H9 (cell line): ENCODE measurements around the gene PTBP3. TPM values are rescaled to one million over a fixed set of nuclear protein-coding genes. Genes with fewer than 3 reads are reported as not detected.

ENCODE experiments used
- DNase-seq: peaks from one replicate; pipeline ENCODE4 v3.0.0-alpha.2; 2017
- H2AFZ ChIP-seq: one replicate; pipeline ENCODE4 v1.6.1; 2013; ENCODE audit warnings: mild to moderate bottlenecking, low read length, control low read depth, moderate library complexity
- H2AK5ac ChIP-seq: 2 replicates; pipeline ENCODE4 v1.6.1; 2013; ENCODE audit warnings: low read length, control low read depth, mixed read lengths; ENCODE audit not compliant: insufficient read length
- H2BK120ac ChIP-seq: one replicate; pipeline ENCODE4 v1.6.1; 2013; ENCODE audit warnings: low read depth, mild to moderate bottlenecking, low read length, control low read depth, inconsistent platforms; ENCODE audit not compliant: poor library complexity, severe bottlenecking
- H2BK12ac ChIP-seq: 2 replicates; pipeline ENCODE4 v1.6.1; 2013; ENCODE audit warnings: low read length, control low read depth, mixed read lengths, low read depth; ENCODE audit not compliant: insufficient read length
- H2BK15ac ChIP-seq: 2 replicates; pipeline ENCODE4 v1.6.1; 2013; ENCODE audit warnings: low read depth, low read length, control low read depth
- H2BK20ac ChIP-seq: one replicate; pipeline ENCODE4 v1.6.1; 2013; ENCODE audit warnings: low read depth, mild to moderate bottlenecking, low read length, control low read depth, inconsistent platforms; ENCODE audit not compliant: poor library complexity, severe bottlenecking
- H2BK5ac ChIP-seq: 2 replicates; pipeline ENCODE4 v1.6.1; 2013; ENCODE audit warnings: low read length, control low read depth, mixed read lengths; ENCODE audit not compliant: insufficient read length
- H3K14ac ChIP-seq: 2 replicates; pipeline ENCODE4 v1.6.1; 2013; ENCODE audit warnings: low read length, control low read depth; ENCODE audit not compliant: insufficient read depth
- H3K18ac ChIP-seq: 2 replicates; pipeline ENCODE4 v1.6.1; 2013; ENCODE audit warnings: low read depth, mild to moderate bottlenecking, mixed read lengths, low read length, control low read depth; ENCODE audit not compliant: insufficient read length
- H3K23ac ChIP-seq: 2 replicates; pipeline ENCODE4 v1.6.1; 2013; ENCODE audit warnings: low read length, control low read depth, mixed read lengths, low read depth; ENCODE audit not compliant: insufficient read length
- H3K23me2 ChIP-seq: 2 replicates; pipeline ENCODE4 v1.6.1; 2013; ENCODE audit warnings: low read depth, mild to moderate bottlenecking, mixed read lengths, low read length, control low read depth; ENCODE audit not compliant: insufficient read length, poor library complexity, severe bottlenecking
- H3K27ac ChIP-seq: 2 replicates; pipeline ENCODE4 v1.5.1; 2013; ENCODE audit warnings: low read length, control low read depth, mixed read lengths, low read depth; ENCODE audit not compliant: insufficient read length
- H3K27me3 ChIP-seq: 2 replicates; pipeline ENCODE4 v1.6.1; 2013; ENCODE audit warnings: low read length, control low read depth, inconsistent platforms; ENCODE audit not compliant: insufficient read depth
- H3K4ac ChIP-seq: 2 replicates; pipeline ENCODE4 v1.6.1; 2013; ENCODE audit warnings: low read depth, mild to moderate bottlenecking, control low read depth, inconsistent platforms, low read length, moderate library complexity
- H3K4me1 ChIP-seq: 2 replicates; pipeline ENCODE4 v1.6.1; 2013; ENCODE audit warnings: low read length, control low read depth, inconsistent platforms; ENCODE audit not compliant: insufficient read depth
- H3K4me2 ChIP-seq: 2 replicates; pipeline ENCODE4 v1.6.1; 2013; ENCODE audit warnings: low read length, control low read depth, mixed read lengths; ENCODE audit not compliant: insufficient read length, insufficient read depth
- H3K56ac ChIP-seq: 2 replicates; pipeline ENCODE4 v1.6.1; 2013; ENCODE audit warnings: low read depth, mild to moderate bottlenecking, mixed read lengths, low read length, control low read depth; ENCODE audit not compliant: insufficient read length
- H3K79me1 ChIP-seq: 2 replicates; pipeline ENCODE4 v1.6.1; 2013; ENCODE audit warnings: low read depth, mild to moderate bottlenecking, moderate library complexity, low read length, control low read depth, inconsistent platforms; ENCODE audit not compliant: insufficient read depth, poor library complexity, severe bottlenecking
- H3K79me2 ChIP-seq: 2 replicates; pipeline ENCODE4 v1.6.1; 2013; ENCODE audit warnings: low read length, control low read depth, inconsistent platforms; ENCODE audit not compliant: insufficient read depth
- H3K9ac ChIP-seq: 2 replicates; pipeline ENCODE4 v1.6.1; 2013; ENCODE audit warnings: low read length, control low read depth, mixed read lengths; ENCODE audit not compliant: insufficient read length; ENCODE audit errors: extremely low read depth
- H3K9me3 ChIP-seq: one replicate; pipeline ENCODE4 v1.6.1; 2013; ENCODE audit warnings: low read depth, low read length, inconsistent platforms; ENCODE audit not compliant: control insufficient read depth
- H3T11ph ChIP-seq: one replicate; pipeline ENCODE4 v1.6.1; 2013; ENCODE audit warnings: mild to moderate bottlenecking, low read length, control low read depth, inconsistent platforms
- H4K20me1 ChIP-seq: one replicate; pipeline ENCODE4 v1.6.1; 2013; ENCODE audit not compliant: control insufficient read depth, insufficient read length, insufficient read depth
- H4K5ac ChIP-seq: 2 replicates; pipeline ENCODE4 v1.6.1; 2013; ENCODE audit warnings: low read depth, mild to moderate bottlenecking, mixed read lengths, low read length, control low read depth; ENCODE audit not compliant: insufficient read length
- H4K8ac ChIP-seq: replicated peaks from 2 replicates; pipeline ENCODE4 v1.6.1; 2013; ENCODE audit warnings: low read length, control low read depth, mixed read lengths, low read depth; ENCODE audit not compliant: insufficient read length
- H4K91ac ChIP-seq: 2 replicates; pipeline ENCODE4 v1.6.1; 2013; ENCODE audit warnings: low read depth, mild to moderate bottlenecking, moderate library complexity, mixed read lengths, low read length, control low read depth; ENCODE audit not compliant: insufficient read length
- H3K27ac Mint-ChIP-seq, 3 experiments: 2 replicates in 2 of 3; 3 replicates in 1 of 3; pipeline ENCODE4 v1.8.0; 2020 to 2021; ENCODE audit warnings: mixed read lengths in 3 of 3, mild to moderate bottlenecking in 1 of 3, moderate library complexity in 1 of 3
- H3K27me3 Mint-ChIP-seq: 2 replicates; pipeline ENCODE4 v1.8.0; 2021; ENCODE audit warnings: low read depth, mild to moderate bottlenecking, moderate library complexity, mixed read lengths
- H3K36me3 Mint-ChIP-seq, 3 experiments: 2 replicates in 2 of 3; 3 replicates in 1 of 3; pipeline ENCODE4 v1.8.0; 2020 to 2021; ENCODE audit warnings: low read depth in 3 of 3, mixed read lengths in 3 of 3; ENCODE audit not compliant: insufficient read depth in 1 of 3
- H3K4me1 Mint-ChIP-seq, 2 experiments: 2 replicates each; pipeline ENCODE4 v1.8.0; 2020; ENCODE audit warnings: mixed read lengths in 2 of 2
- H3K4me3 Mint-ChIP-seq, 2 experiments: 2 replicates in 1 of 2; 3 replicates in 1 of 2; pipeline ENCODE4 v1.8.0; 2020 to 2021; ENCODE audit warnings: mild to moderate bottlenecking in 2 of 2, mixed read lengths in 2 of 2, moderate library complexity in 1 of 2
- H3K9me3 Mint-ChIP-seq, 2 experiments: 2 replicates in 1 of 2; 3 replicates in 1 of 2; pipeline ENCODE4 v1.8.0; 2020; ENCODE audit warnings: mild to moderate bottlenecking in 2 of 2, mixed read lengths in 2 of 2, moderate library complexity in 1 of 2
- WGBS: extraction: QIAGEN DNeasy Blood & Tissue Kit; methylation state at CpG from one replicate; pipeline ENCODE4 v1.1.7; 2013; ENCODE audit warnings: missing lambda C conversion rate, low lambda C conversion rate, mixed read lengths; ENCODE audit not compliant: insufficient read length; ENCODE audit errors: extremely low coverage; 5-methylcytosine and 5-hydroxymethylcytosine counted together
- total RNA-seq: library from RNA; stranded (reverse); gene quantifications from 2 replicates; pipeline ENCODE4 v1.2.1, GENCODE V29; 2021
- TF ChIP-seq, protein P1 (sequence below): fragments of 200-600 bp; sonication (generic); conservative IDR thresholded peaks from 3 replicates; pipeline ENCODE4 v1.8.0; 2021; ENCODE audit warnings: antibody characterized with exemption, mild to moderate bottlenecking

Gene PTBP3
- total RNA-seq, 1 experiment from 2014 or later, result 89.5 TPM

DNA sequence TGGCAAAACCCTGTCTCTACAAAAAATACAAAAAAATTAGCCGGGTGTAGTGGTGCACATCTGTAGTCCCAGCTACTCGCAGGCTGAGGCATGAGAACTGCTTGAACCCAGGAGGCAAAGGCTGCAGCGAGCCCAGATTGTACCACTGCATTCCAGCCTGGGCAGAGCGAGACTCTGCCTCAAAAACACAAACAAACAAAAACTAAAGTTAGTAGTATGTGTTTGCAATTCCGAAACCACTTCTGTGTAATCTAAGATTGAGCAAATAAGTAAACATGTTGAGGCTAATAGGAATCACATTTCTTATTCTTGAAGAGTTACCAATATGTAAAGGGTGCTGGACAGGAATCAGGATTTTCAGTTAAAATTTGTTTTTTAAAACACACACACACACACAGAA, 88.3 kb downstream of the PTBP3 start:
- TF ChIP-seq, protein P1, sequence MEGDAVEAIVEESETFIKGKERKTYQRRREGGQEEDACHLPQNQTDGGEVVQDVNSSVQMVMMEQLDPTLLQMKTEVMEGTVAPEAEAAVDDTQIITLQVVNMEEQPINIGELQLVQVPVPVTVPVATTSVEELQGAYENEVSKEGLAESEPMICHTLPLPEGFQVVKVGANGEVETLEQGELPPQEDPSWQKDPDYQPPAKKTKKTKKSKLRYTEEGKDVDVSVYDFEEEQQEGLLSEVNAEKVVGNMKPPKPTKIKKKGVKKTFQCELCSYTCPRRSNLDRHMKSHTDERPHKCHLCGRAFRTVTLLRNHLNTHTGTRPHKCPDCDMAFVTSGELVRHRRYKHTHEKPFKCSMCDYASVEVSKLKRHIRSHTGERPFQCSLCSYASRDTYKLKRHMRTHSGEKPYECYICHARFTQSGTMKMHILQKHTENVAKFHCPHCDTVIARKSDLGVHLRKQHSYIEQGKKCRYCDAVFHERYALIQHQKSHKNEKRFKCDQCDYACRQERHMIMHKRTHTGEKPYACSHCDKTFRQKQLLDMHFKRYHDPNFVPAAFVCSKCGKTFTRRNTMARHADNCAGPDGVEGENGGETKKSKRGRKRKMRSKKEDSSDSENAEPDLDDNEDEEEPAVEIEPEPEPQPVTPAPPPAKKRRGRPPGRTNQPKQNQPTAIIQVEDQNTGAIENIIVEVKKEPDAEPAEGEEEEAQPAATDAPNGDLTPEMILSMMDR, result no peak
- H2BK12ac ChIP-seq, result no peak overlapping the region
- H3K14ac ChIP-seq, result no peak overlapping the region
- no peaks in the 10 kb centered on the region for H3K27me3 Mint-ChIP-seq
- H3K4ac ChIP-seq, result no peak overlapping the region
- H3K27ac Mint-ChIP-seq, result no peak overlapping the region
- peaks cover 8 to 17% (median 15%) of the 10 kb centered on the region in 3 experiments; a peak in 5 of 7 replicates for H3K36me3 Mint-ChIP-seq
- no peak overlapping the region for H3K9ac ChIP-seq
- H4K5ac ChIP-seq, result no peak overlapping the region
- H3K79me2 ChIP-seq, result no peaks in the 10 kb centered on the region
- H4K91ac ChIP-seq, result no peak overlapping the region
- no peaks in the 10 kb centered on the region for H3K79me1 ChIP-seq
- no peak overlapping the region for H2AFZ ChIP-seq
- no peak overlapping the region for H3K23ac ChIP-seq
- H3K4me3 Mint-ChIP-seq, result no peak overlapping the region
- no peak overlapping the region for H2BK120ac ChIP-seq
- no peak overlapping the region for H2AK5ac ChIP-seq
- no peak overlapping the region for H3K4me2 ChIP-seq
- no peaks in the 10 kb centered on the region for H3K4me1 Mint-ChIP-seq
- H3K4me1 ChIP-seq, result no peaks in the 10 kb centered on the region
- H2BK5ac ChIP-seq, result no peak overlapping the region
- H4K20me1 ChIP-seq, result no peaks in the 10 kb centered on the region
- no peak overlapping the region for H3K56ac ChIP-seq
- no peaks in the 10 kb centered on the region for H3K9me3 ChIP-seq
- H4K8ac ChIP-seq, result no peak overlapping the region
- H3K9me3 Mint-ChIP-seq, result no peaks in the 10 kb centered on the region
- H3K27ac ChIP-seq, result no peak overlapping the region
- no peak overlapping the region for H2BK20ac ChIP-seq
- H2BK15ac ChIP-seq, result no peak overlapping the region
- no peak overlapping the region for H3T11ph ChIP-seq
- no peaks in the 10 kb centered on the region for H3K23me2 ChIP-seq
- H3K18ac ChIP-seq, result no peak overlapping the region
- H3K27me3 ChIP-seq, result no peaks in the 10 kb centered on the region
- DNase-seq, result no peak
- WGBS, result no CpG with 5 or more reads among the region's 5 CpGs
